NB4 (cell line): ENCODE measurements around the gene EEPD1.

ENCODE experiments used
- CTCF ChIP-seq: IDR thresholded peaks from one replicate; pipeline ENCODE4 v1.5.1; 2012; ENCODE audit warnings: low read depth, low read length
- MYC ChIP-seq: IDR thresholded peaks from 2 replicates; pipeline ENCODE4 v1.6.1; 2011; ENCODE audit warnings: low read depth, low read length
- POLR2A ChIP-seq: IDR thresholded peaks from 2 replicates; pipeline ENCODE4 v1.6.1; 2011; ENCODE audit warnings: mild to moderate bottlenecking; ENCODE audit not compliant: insufficient read length; ENCODE audit errors: extremely low read depth

- TF ChIP-seq CTCF (no peak), POLR2A (no peak), MYC (no peak)
Observed at GRCh38 chr7:36210291-36210922, 57.4 kb downstream of the EEPD1 start.
